ENCODE measurements around the gene C2orf49. TPM values are rescaled to one million over a fixed set of nuclear protein-coding genes. Genes with fewer than 3 reads are reported as not detected.

The C2orf49 gene
- total RNA-seq, 2 experiments from 2014 or later: 23.9 to 25.0 TPM

DNA sequence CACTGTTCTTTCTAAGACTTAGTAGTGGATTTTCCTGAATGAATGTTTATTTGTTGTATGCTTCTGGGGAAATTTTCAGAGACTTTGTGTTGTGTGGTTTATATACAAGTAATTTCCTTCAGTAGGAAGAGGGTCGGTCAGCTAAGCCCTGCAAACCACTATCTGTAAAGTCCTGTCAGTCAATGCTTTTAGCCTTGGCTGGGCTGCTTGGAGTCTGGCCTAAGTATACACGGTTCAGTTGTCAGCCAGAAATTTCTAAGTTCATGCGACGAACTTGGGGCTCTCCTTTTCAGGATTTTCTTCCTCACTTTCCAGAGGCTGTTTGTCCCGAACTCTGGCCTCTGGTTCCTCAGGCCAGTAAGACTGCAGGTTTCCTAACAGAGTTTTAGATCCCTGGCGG lies 21.3 kb downstream of the C2orf49 start:
- peaks cover 5% of the 10 kb centered on the region for H3K9me3 Mint-ChIP-seq
- DNase-seq (no peak), ATAC-seq (ENCODE audit: low read depth) (no peak)
- POLR2A ChIA-PET: no interaction called here
- H3K4me3 Mint-ChIP-seq: no peak overlapping the region
- H3K4me1 Mint-ChIP-seq: peaks cover 17% of the 10 kb centered on the region
- H3K27ac Mint-ChIP-seq: no peak overlapping the region
- H3K36me3 Mint-ChIP-seq: peaks cover 57% of the 10 kb centered on the region
- no peaks in the 10 kb centered on the region for H3K27me3 Mint-ChIP-seq

DNA sequence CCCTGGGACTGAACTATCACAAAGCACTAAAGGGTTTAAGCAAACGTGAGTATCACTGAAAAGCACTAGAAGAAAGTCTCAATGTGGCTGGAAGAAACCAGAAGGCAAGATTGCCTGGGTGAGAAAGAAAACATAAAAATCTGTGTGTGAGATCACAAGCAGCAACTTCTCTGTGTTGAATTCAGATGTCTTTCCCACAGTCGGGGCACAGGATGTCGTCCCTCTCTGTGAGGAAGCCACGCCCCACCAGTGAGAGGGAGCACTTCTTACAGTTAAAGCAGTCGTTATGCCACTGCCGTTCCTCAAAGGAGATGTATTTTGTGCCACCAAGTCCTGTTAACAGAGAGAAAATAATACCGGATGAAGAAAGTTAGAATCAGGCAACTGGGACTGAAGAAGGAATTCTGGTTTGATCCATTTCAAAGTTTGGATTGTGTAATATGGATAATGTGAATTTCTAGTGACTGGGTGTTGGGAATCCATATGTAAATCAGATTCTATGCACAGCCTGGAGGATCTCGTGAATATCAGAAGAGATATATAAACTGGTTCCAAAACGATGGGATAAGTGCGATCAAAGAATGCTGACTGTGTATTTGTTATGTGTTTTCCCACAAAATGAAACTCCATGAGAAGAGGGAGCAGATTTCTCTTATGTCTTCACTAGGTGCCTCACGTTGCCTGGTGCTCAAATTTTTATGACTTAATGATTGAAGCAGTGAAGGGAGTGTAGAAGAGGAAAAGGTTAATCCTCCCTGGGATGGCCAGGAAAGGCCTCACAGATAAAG lies 24.0 kb downstream of the C2orf49 start:
- peak; percentile 84 for ATAC-seq (ENCODE audit: low read depth)
- Mint-ChIP-seq H3K9me3 (peaks cover 2% of the 10 kb centered on the region), H3K27ac (peak overlapping the region; percentile 51), H3K36me3 (peaks cover 39% of the 10 kb centered on the region), H3K4me3 (peak overlapping the region; percentile 21), H3K27me3 (no peaks in the 10 kb centered on the region), H3K4me1 (peaks cover 20% of the 10 kb centered on the region)
- DNase-seq: no peak
- POLR2A ChIA-PET: no interaction called here

DNA sequence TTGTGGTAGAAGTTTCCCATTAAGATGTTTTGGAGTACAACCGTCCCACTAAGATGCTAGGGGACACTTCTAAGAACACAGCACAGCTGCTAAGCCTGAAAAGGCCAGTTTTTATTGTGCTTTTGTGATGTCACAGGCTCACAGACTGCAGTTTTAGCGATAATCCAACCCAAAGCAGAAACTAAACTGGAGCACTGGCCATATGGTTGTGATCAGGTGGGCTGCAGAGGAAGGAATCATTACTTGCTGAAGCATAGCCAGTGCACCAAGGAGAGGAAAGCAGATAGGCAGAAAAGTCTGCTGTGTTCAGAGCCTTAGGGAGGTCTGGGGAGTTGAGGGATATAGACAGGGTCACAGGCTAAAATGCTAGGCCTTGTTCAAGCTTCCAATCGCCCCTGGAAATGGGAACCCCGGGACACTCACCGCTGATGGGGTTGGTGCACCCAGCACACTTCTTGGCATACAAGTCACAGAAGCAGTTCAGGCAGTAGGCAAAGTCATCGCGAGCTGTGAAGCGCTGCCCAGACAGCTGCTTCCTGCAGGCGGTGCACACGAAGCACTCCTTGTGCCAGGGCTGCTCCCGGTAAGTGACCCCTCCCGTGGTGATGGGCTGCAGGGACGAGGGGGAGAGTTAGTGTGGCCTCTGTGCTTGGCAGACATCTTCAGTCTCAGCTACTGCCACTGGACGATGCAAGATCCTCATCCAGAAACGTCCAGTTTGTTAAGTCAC lies 25.7 kb downstream of the C2orf49 start:
- no peak overlapping the region for H3K4me3 Mint-ChIP-seq
- H3K36me3 Mint-ChIP-seq: peaks cover 24% of the 10 kb centered on the region
- H3K4me1 Mint-ChIP-seq: peaks cover 20% of the 10 kb centered on the region
- POLR2A ChIA-PET: no interaction called here
- ATAC-seq (ENCODE audit: low read depth) (no peak), DNase-seq (no peak)
- no peak overlapping the region for H3K27ac Mint-ChIP-seq
- H3K27me3 Mint-ChIP-seq: no peaks in the 10 kb centered on the region
- H3K9me3 Mint-ChIP-seq: no peaks in the 10 kb centered on the region

DNA sequence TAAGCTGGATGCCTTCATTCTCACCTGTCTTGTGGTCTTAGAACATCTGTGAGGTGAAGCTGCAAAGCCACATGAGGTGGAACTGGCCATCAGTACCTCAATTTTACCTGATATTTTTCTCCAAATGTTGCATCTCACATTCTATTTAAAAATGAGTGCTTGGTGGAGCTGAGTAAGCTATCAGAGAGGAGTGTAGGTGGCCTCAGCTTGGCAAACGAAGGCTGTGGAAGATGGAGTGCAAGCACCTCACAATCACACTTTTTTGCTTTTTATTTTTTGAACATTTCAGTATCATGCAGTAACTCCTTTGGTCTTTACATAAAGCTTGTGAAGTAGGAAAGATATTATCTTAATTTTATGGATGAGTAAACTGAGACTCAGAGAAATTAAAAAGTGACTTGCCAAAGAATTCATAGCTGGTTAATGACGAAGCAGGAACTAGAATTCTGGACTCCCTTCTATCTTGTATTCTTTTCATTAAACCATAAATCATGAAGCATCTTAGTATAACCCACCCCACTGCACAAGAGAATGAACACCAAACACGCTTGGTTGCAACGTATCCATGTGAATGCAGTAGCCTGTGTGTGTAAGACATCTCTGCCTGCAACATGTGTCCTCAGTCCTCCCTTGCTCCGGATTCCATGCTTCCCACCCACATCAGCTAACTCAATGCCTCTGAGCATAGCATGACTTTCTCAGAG lies 27.2 kb downstream of the C2orf49 start:
- Mint-ChIP-seq H3K27ac (no peak overlapping the region), H3K27me3 (no peaks in the 10 kb centered on the region), H3K9me3 (no peaks in the 10 kb centered on the region), H3K4me1 (peaks cover 20% of the 10 kb centered on the region), H3K4me3 (no peak overlapping the region), H3K36me3 (peaks cover 15% of the 10 kb centered on the region)
- DNase-seq (no peak), ATAC-seq (ENCODE audit: low read depth) (no peak)
- POLR2A ChIA-PET: no interaction called here

DNA sequence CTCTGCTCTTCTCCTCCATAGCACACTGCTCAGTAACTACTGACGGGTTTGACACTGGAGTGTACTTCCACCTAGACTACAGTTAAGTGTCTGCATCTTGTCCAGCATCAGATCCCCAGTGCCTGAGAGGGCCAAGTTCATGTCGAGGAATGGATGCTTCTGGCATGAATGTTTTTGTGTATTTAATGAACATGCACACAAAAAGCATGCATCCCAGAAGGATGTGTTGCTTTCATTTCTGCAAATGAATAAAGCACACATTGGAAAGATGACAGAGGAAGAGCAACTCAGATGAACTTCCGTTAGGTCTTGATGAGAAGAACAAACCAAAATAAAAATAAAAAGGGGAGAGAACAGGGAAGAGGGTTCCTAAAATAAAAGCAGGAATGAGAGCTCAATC lies 27.9 kb downstream of the C2orf49 start:
- H3K36me3 Mint-ChIP-seq: peaks cover 13% of the 10 kb centered on the region
- no peaks in the 10 kb centered on the region for H3K27me3 Mint-ChIP-seq
- H3K4me3 Mint-ChIP-seq: no peak overlapping the region
- peaks cover 25% of the 10 kb centered on the region for H3K4me1 Mint-ChIP-seq
- H3K9me3 Mint-ChIP-seq: no peaks in the 10 kb centered on the region
- H3K27ac Mint-ChIP-seq: no peak overlapping the region
- no peak for DNase-seq
- no peak for ATAC-seq (ENCODE audit: low read depth)
- POLR2A ChIA-PET: no interaction called here

DNA sequence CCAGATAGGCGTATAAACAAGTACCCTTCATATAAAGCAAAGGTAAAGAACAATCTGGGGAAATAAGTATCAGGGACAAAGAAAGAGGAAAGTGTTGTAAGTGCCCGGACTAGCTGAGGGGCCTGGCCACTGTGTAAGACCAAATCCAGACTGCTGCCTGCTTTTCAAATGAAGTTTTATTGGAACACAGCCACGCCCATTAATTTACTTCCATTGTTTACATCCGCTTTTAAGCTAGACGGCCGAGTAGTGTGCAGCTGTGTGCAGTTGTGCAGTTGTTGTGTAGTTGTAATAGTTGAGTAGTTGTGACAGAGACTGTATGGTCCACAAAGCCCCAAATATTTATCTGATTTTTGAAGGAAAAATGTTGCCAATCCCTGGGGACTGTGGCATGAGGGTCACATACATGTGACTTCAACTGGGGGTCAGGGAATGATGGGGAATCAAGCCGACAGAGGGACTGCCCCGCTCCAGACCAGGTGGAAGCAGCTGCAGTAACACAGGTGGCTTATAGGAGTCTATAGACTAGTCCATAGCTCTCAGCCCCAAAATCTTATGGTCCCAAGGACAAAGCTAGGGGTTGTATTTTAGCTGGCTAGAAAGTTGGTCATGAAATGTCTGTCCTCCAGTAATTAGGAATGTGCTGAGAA lies 31.5 kb downstream of the C2orf49 start:
- ATAC-seq (ENCODE audit: low read depth) (no peak), DNase-seq (no peak)
- Mint-ChIP-seq H3K27ac (no peak overlapping the region), H3K9me3 (no peaks in the 10 kb centered on the region), H3K4me3 (no peak overlapping the region), H3K4me1 (peaks cover 6% of the 10 kb centered on the region), H3K27me3 (no peaks in the 10 kb centered on the region), H3K36me3 (peaks cover 1% of the 10 kb centered on the region)
- POLR2A ChIA-PET: interaction anchor here (0.6 kb wide), 2 partner anchors 22 to 54 kb away, joined by 3 read pairs; no protein-coding TSS in a partner anchor

DNA sequence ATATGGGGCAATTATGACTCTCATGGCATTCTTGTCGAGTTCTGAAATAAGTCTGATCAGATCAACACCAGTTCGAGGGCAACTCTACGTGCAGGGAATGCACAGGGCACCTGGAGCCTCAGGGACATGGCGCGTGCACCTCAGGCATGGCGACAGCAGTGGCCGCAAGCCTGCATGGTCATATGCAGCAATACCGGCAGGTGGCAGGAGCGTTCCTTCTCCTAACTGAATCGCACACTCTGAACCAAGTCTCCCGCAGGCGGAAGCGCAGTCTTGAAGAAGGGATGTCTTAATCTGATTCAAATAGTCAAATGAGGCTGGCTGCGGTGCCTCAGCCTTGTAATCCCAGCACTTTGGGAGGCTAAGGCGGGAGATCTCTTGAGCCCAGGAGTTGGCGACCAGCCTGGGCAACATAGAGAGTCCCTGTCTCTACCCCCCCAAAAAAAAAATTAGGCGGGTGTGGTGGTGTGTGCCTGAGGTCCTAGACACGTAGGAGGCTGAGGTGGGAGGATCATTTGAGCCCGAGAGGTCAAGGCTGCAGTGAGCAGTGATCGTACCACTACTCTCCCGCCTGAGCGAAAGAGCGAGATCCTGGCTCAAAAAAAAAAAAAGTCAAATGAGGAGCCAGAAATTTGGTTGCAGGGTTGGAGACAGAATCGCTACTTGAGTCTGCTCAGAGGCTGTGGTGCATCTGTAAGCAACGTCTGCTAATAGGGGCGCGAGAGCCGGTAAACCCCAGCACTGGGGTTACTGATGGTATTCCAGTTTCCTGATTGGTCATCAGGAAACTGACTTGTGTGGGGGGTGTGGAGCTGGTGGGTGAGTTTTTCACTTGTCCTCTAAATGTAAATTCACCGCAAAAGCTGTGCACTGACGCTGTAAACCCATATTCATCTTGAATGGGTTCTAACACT lies 32.7 kb downstream of the C2orf49 start:
- Mint-ChIP-seq H3K27me3 (no peaks in the 10 kb centered on the region), H3K4me3 (peak overlapping the region; percentile 0), H3K4me1 (peaks cover 8% of the 10 kb centered on the region), H3K36me3 (peaks cover under 1% of the 10 kb centered on the region), H3K9me3 (no peaks in the 10 kb centered on the region), H3K27ac (no peak overlapping the region)
- DNase-seq: peak; percentile 86
- peak; percentile 97 for ATAC-seq (ENCODE audit: low read depth)
- POLR2A ChIA-PET: no interaction called here

DNA sequence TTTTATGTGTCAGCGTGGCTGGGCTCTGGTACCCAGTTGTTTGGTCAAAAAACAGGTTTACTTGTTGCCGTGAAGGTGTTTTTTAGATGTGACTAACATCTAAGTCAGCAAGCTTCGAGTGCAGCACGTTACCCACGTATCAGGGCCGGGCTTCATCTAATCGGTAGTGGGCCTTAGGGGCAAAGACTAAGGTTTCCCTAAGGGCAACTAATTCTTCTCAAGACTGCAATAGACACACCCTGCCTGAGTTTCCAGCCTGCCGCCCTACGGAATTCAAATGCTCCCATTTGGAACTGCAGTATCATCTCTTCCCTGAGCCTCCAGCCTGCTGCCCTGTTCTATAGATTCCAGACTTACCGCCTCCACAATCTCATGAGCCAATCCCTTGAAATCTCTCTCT lies 33.8 kb downstream of the C2orf49 start:
- ATAC-seq (ENCODE audit: low read depth): no peak
- Mint-ChIP-seq H3K4me1 (peaks cover 8% of the 10 kb centered on the region), H3K4me3 (no peak overlapping the region), H3K36me3 (no peaks in the 10 kb centered on the region), H3K9me3 (no peaks in the 10 kb centered on the region), H3K27ac (no peak overlapping the region), H3K27me3 (no peaks in the 10 kb centered on the region)
- POLR2A ChIA-PET: no interaction called here
- no peak for DNase-seq

DNA sequence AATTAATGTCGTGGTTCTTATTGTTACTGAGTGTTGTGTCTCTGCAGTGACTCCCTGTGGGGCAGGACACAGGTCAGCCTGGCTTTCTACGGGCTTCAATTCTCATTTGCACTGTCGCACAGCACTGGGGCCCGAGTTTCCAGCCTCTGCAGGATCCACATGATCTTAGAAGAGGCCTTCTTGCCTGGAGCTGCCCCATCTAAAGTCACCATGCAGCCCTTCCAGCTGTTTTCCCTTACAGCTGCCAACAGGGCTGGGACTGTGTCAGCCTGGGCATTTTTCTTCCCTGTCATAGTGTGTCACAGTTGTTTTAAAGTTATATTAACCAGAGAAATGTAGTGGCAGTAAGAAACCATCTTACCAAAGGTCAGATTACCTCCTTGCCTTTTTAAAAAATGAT lies 34.5 kb downstream of the C2orf49 start:
- no peak overlapping the region for H3K4me3 Mint-ChIP-seq
- POLR2A ChIA-PET: no interaction called here
- no peaks in the 10 kb centered on the region for H3K36me3 Mint-ChIP-seq
- peaks cover 8% of the 10 kb centered on the region for H3K4me1 Mint-ChIP-seq
- no peak for ATAC-seq (ENCODE audit: low read depth)
- H3K27ac Mint-ChIP-seq: no peak overlapping the region
- no peaks in the 10 kb centered on the region for H3K27me3 Mint-ChIP-seq
- no peaks in the 10 kb centered on the region for H3K9me3 Mint-ChIP-seq
- no peak for DNase-seq

DNA sequence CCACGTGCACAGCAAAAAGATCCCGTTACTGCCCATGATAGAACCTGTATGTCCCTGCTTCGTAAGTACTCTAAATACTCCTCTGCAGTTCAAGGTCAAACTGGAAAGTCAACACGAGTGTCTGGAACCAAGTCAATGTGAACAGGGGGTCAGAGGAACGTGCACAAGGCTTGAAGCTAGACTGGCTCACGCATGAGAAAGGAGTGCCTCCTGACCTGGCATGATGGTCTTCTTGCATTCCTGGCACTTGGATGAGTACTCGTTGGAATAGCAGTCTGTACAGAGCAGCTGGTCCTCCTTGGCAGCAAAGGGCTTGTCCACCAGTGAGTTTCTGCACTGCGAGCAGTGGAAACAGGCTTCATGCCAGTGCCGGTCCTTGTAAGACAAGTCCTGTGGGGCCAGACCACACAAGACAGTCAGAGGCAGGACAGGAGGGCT lies 36.0 kb downstream of the C2orf49 start:
- no peak overlapping the region for H3K27ac Mint-ChIP-seq
- ATAC-seq (ENCODE audit: low read depth) (no peak), DNase-seq (no peak)
- peaks cover 8% of the 10 kb centered on the region for H3K4me1 Mint-ChIP-seq
- no peak overlapping the region for H3K4me3 Mint-ChIP-seq
- POLR2A ChIA-PET: no interaction called here
- H3K36me3 Mint-ChIP-seq: no peaks in the 10 kb centered on the region
- H3K27me3 Mint-ChIP-seq: no peaks in the 10 kb centered on the region
- no peaks in the 10 kb centered on the region for H3K9me3 Mint-ChIP-seq

DNA sequence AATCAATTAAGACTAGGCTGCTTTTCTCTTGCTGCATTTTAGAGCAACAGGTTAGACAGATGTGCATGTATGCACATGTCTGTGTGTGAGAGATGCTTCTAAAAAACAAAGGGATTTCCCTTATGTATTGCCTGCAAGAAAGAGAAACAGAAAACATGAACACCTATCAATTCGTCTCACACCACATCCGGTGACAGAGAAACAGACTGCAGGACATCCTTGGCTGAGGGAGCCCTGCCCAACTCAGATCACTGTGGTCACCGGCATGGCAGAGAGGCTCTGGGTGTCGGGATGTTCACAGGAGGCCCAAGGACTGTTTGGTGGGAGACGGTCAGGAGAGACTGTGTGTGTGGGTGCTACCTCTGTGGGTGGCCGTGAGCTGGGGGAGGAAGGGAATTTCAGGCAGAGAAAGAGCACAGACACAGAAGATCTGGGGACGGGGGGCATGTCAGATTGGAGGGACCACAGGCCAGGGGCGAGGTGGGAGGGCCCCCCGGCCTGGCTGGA lies 36.6 kb downstream of the C2orf49 start:
- H3K36me3 Mint-ChIP-seq: no peaks in the 10 kb centered on the region
- peak overlapping the region; percentile 86 for H3K27ac Mint-ChIP-seq
- H3K4me1 Mint-ChIP-seq: peaks cover 8% of the 10 kb centered on the region
- H3K27me3 Mint-ChIP-seq: no peaks in the 10 kb centered on the region
- H3K4me3 Mint-ChIP-seq: peak overlapping the region; percentile 36
- POLR2A ChIA-PET: no interaction called here
- H3K9me3 Mint-ChIP-seq: no peaks in the 10 kb centered on the region
- ATAC-seq (ENCODE audit: low read depth): peak; percentile 19
- no peak for DNase-seq

DNA sequence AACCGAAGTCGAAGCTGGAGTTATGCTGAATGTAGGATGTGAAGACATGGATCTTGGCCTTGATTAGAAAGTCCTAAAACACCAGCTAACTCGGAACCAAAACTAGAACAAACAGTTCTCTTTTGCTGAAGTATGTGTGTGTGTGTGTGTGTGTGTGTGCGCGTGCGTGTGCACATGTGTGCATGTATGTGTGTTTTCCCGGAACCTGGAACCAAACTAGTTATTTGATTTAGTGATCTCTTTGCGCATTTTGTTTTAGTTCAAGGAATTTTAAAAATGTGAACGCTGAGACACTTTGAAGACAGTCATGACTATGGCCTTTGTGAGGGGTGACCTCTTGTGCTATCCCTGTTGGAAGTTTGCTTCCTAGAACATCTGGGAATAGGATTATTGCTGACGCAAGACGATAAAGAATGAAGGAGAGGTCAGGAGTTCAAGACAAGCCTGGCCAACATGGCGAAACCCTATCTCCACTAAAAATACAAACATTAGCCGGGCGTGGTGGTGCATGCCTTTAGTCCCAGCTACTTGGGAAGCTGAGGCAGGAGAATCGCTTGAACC lies 37.7 kb downstream of the C2orf49 start:
- ATAC-seq (ENCODE audit: low read depth): no peak
- no peak for DNase-seq
- POLR2A ChIA-PET: no interaction called here
- Mint-ChIP-seq H3K27me3 (no peaks in the 10 kb centered on the region), H3K9me3 (no peaks in the 10 kb centered on the region), H3K4me3 (no peak overlapping the region), H3K27ac (no peak overlapping the region), H3K4me1 (peaks cover 4% of the 10 kb centered on the region), H3K36me3 (no peaks in the 10 kb centered on the region)
